HG03025 (cell line): ENCODE measurements around the gene COL2A1.

ENCODE experiments used
- ATAC-seq: cut with Tn5 transposase; IDR thresholded peaks from one replicate; pipeline ENCODE4 v1.9.1; 2021; ENCODE audit warnings: mild to moderate bottlenecking, moderate library complexity; ENCODE audit not compliant: unreplicated experiment, low FRiP score

Gene COL2A1

GRCh38 chr12:47992776-47993175 is 11.5 kb downstream of the COL2A1 start:
- ATAC-seq = no peak

- ATAC-seq = no peak
Measured at GRCh38 chr12:47991106-47992061, 12.9 kb downstream of the COL2A1 start.

GRCh38 chr12:47990351-47991105 is 13.7 kb downstream of the COL2A1 start:
- ATAC-seq = peak; percentile 88

GRCh38 chr12:47989666-47990065 is 14.6 kb downstream of the COL2A1 start:
- ATAC-seq = no peak

GRCh38 chr12:47989023-47989417 is 15.3 kb downstream of the COL2A1 start:
- no peak for ATAC-seq

DNA sequence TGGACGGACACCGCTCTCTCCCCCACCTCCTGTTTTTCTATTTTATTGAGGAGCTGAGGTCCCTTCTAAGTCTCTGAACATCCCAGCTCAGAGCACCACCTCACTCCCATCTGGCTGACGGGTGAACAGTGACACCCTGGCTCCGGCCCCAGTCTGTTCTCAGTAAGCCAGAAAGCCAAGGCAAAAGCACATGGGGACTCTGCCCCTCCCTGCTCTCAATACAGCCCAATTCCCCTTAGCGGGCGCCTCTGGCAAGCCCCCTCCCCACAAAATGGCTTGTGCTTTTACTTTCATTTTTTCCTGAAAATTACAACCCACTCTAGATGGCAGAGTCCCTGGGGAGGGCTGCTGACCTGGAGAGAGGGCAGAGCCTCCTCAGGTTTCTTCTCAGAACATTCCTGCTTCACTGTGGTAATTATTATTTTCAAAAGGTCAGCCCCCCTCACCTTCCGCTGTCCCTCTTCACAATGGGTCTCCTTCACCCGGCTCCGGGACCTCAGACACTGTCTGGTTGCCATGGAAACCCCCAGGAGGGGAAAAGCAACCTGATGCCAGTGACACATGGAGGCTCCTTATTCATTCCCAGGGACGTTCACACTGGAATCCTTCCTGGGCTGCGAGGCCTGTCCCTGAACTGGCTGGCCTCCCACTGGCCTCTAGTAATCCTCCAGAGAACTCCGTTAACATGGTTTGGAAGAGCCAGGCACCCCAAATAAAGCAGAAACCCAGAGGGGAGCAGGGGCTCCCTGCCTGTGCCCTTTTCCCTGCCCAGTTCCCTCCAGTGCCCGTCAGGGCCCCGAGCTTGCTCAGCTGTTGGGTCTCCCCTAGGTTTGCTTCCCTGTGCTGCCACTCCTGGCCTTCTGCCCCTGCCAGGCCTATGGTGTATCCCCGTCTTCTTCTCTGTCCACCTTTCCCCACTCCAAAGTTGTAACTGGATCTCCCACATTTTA is 15.9 kb downstream of the COL2A1 start:
- ATAC-seq = no peak

DNA sequence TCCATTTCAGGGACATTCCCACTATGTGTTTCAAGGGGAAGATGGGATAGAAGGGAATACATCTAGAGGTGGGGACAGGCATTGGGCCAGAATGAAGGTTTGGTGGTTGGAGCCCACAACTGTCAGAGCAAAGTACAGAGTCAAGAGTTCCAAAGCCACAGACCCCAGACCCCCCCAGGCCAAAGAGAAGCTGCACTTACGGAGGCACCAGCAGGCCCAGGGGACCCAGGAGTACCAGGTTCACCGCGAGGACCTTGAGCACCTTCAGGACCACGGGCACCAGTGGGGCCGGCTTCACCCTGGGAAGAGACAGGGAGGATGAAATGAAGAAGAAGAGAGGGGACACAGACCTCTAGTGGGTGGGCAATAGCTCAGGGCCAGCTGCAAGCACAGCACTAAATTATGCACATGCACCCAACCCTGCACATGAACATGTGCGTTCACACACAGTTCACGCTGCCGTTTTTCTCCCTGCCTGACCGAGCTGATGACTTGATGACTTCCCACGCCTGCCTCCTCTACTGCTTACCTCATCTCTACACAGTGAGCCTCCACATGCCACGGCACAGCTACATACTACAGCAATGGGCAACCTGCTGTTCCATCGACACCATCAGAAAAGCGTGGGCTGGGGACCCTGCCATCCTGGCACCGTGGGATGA is 16.7 kb downstream of the COL2A1 start:
- no peak for ATAC-seq

GRCh38 chr12:47986832-47987231 is 17.4 kb downstream of the COL2A1 start:
- no peak for ATAC-seq

GRCh38 chr12:47986291-47986660 is 18.0 kb downstream of the COL2A1 start:
- no peak for ATAC-seq

GRCh38 chr12:47985596-47986290 is 18.5 kb downstream of the COL2A1 start:
- ATAC-seq = no peak

DNA sequence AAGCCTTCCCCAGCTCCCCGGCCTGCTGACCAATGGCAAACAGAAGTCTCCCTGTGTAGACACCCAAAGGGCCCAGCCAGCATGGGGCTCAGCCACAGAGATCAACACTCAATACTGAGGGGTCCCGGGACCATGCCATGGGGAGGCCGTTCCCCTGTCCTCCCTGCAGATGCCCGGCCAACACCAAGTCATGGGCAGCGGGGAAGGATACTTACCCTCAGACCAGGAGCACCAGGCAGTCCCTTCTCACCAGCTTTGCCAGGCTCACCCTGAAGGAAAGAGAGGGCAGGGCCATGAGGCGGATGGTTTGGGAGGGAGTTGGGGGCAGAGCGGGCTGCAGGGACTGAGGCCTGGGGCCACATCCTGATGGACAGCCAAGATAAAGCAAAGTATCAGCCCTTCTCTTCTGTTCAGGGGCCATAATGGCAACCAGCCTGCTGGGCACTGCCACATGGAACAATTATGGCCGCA is 19.9 kb downstream of the COL2A1 start:
- no peak for ATAC-seq

GRCh38 chr12:47983541-47984115 is 20.6 kb downstream of the COL2A1 start:
- no peak for ATAC-seq

- ATAC-seq = no peak
Measured at GRCh38 chr12:47982770-47983169, 21.5 kb downstream of the COL2A1 start.

- no peak for ATAC-seq
Measured at GRCh38 chr12:47982311-47982710, 22.0 kb downstream of the COL2A1 start.

DNA sequence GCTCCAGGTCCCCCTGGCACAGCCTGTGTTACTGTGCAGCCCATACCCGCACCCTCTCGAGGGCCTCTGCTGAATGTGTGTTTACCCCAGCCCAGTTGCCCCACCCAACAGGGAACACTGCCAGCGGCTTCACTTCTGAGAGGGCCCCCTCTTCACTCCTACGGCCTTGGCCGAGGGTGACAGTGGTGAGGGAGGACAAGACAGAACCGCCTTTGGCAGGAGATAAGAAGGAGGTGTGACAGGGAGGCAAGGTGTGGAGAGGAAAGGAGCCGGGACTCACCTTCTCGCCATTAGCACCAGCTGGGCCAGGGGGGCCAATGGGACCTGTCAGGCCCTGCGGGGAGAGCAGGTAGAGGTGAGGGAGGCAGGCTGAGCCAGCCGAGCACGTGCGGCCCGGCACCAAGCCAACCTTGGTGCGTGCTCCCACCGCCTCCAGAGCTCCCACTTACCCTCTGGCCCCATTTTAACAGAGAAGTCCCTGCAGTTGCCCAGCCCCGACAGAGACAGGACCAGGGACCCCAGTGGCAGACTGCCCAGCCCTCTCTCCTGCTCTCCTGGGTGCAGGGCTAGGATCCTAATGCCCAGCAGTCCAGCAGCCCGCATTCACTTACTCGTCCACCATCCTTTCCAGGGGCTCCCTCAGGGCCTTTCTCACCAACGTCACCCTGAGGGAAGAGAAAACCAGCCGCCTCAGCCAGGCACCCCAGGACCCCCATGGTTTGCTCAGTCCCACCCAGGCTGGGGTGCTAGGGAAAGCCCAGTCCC is 22.6 kb downstream of the COL2A1 start:
- no peak for ATAC-seq

DNA sequence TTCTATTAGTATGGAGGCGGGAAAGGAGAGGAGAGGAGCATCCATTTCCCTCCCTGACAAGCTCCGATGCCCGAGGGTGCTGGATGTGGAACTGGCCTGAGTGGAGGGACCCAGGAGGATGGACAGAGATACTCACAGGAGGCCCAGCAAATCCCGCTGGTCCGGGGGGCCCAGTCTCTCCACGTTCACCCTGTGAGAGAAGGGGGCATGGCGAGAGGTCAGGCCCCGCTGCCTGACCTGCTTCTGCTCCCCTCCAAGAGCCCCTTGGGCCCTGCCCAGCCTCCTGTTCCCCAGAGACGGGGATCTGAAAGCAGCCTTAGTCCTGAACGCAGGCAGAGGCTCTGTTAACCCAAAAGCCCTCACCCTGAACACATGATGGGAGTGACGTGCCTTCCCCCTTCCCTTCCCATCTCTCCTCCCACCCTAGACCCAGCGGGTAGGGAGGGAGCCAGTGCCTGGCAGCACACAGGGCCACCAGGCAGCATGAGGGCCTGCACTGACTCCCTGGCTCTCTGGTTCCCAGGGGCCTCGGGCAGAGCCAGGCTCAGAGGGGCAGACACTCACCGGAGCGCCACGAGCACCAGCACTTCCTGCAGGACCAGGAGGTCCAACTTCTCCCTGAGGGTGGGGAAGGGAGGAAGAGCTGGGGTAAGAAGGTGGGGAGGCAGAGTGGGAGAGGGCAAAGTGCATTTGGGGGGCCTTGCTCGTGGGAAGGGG is 23.3 kb downstream of the COL2A1 start:
- no peak for ATAC-seq

DNA sequence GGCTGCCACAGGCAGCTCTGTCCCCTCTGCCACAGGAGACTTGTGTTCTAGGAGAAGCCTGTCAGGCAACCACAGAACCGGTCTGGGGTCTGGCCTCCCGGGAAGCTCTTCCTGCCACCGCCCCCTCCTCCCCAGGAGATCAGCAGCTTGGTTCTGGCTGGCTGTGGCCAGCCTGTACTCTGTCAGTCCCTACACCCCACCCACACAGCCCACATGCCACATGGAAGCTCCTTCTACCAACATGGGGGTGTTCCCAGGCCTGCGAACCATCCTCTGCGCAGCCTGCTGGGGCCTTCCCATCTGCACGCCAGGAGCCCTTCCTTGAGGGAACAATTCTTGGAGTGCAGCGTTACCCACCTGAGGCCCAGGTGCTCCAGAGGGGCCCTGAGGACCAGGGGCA is 24.1 kb downstream of the COL2A1 start:
- ATAC-seq = no peak

- no peak for ATAC-seq
Measured at GRCh38 chr12:47979686-47980085, 24.6 kb downstream of the COL2A1 start.
